GM13976 (cell line): Measurements from ENCODE around the gene SMKR1.

Experiments used
- DNase-seq: peaks from one replicate; pipeline ENCODE4 v3.0.0; 2012; ENCODE audit warnings: low spot score
- CTCF ChIP-seq: IDR thresholded peaks from 2 replicates; pipeline ENCODE4 v1.5.1; 2012; ENCODE audit warnings: borderline replicate concordance, mild to moderate bottlenecking; ENCODE audit not compliant: insufficient read depth; ENCODE audit errors: extremely low read depth, missing control alignments, control extremely low read depth
- in situ Hi-C: fragments of 300-500 bp; cut with MboI; formaldehyde crosslinking; loops from one replicate; pipeline ENCODE4 v1.12.0; 2022; ENCODE audit warnings: low sequenced_read_pairs, mixed read lengths, inconsistent platforms; ENCODE audit not compliant: unreplicated experiment

The SMKR1 gene

GRCh38 chr7:129544700-129545099 lies 42.4 kb downstream of the SMKR1 start:
- no peak for TF ChIP-seq CTCF
- DNase-seq, result no peak
- in situ Hi-C loops, result no loop called here

- in situ Hi-C loops, result no loop called here
- no peak for TF ChIP-seq CTCF
- DNase-seq, result no peak
Observed at GRCh38 chr7:129550693-129551360, 48.5 kb downstream of the SMKR1 start.

- in situ Hi-C loops, result no loop called here
- no peak for DNase-seq
- TF ChIP-seq CTCF, result no peak
Observed at GRCh38 chr7:129553899-129554461, 51.6 kb downstream of the SMKR1 start.

GRCh38 chr7:129556607-129557133 lies 54.3 kb downstream of the SMKR1 start:
- in situ Hi-C loops, result no loop called here
- no peak for TF ChIP-seq CTCF
- no peak for DNase-seq

GRCh38 chr7:129557686-129558481 lies 55.6 kb downstream of the SMKR1 start:
- TF ChIP-seq CTCF, result no peak
- DNase-seq, result no peak
- in situ Hi-C loops, result no loop called here

GRCh38 chr7:129559564-129559963 lies 57.2 kb downstream of the SMKR1 start:
- DNase-seq, result no peak
- TF ChIP-seq CTCF, result no peak

More at GRCh38 chr7:129559564-129559963, 57.2 kb downstream of the SMKR1 start:
- in situ Hi-C loops, result no loop called here
